ENCODE measurements around the gene CAVIN3. TPM values are rescaled to one million over a fixed set of nuclear protein-coding genes. Genes with fewer than 3 reads are reported as not detected.

The CAVIN3 gene
- total RNA-seq: 38.2 TPM

GRCh38 chr11:6320411-6321155 lies at the start of gene CAVIN3:
CAVIN3 (minus strand) TSS chr11:6320501; CDS start chr11:6320476, 25 bp downstream.

Other genes starting within 250 kb of the CAVIN3 start
- gene OR56B4, start 212.8 kb downstream of the CAVIN3 start, total RNA-seq: not detected
- not detected for gene OR52B2, start 150.2 kb downstream of the CAVIN3 start, total RNA-seq
- gene OR52W1, start 121.3 kb downstream of the CAVIN3 start, total RNA-seq: not detected
- gene C11orf42, start 114.9 kb downstream of the CAVIN3 start, total RNA-seq: not detected
- 60.8 TPM for gene FHIP1B, start 85.9 kb downstream of the CAVIN3 start, total RNA-seq
- gene CNGA4, start 81.4 kb downstream of the CAVIN3 start, total RNA-seq: 0.27 TPM
- 1.7 TPM for gene CCKBR, start 60.7 kb downstream of the CAVIN3 start, total RNA-seq
- 31.7 TPM for gene SMPD1, start 70.0 kb upstream of the CAVIN3 start, total RNA-seq
- gene APBB1, start 98.6 kb upstream of the CAVIN3 start, total RNA-seq: 84.1 TPM
- gene HPX, start 120.5 kb upstream of the CAVIN3 start, total RNA-seq: 2.8 TPM
- 26.2 TPM for gene TRIM3, start 153.4 kb upstream of the CAVIN3 start, total RNA-seq
- 59.3 TPM for gene ARFIP2, start 160.8 kb upstream of the CAVIN3 start, total RNA-seq
- gene TIMM10B, start 161.0 kb upstream of the CAVIN3 start, total RNA-seq: 47.2 TPM
- gene DNHD1, start 176.8 kb upstream of the CAVIN3 start, total RNA-seq: 12.1 TPM